Fibroblast of lung (primary cell): ENCODE data around the gene MORN1.

Source experiments
- EZH2 ChIP-seq: IDR thresholded peaks from 2 replicates; pipeline ENCODE4 v1.5.1; 2012; ENCODE audit warnings: low read length, control low read depth, mild to moderate bottlenecking; ENCODE audit errors: missing control alignments
- TF ChIP-seq, protein P1 (sequence below), 2 donors: IDR thresholded peaks in 1 of 2; conservative IDR thresholded peaks in 1 of 2; 1 replicate in 1 of 2; 2 replicates in 1 of 2; pipeline ENCODE4 v1.5.1; 2011 to 2012; ENCODE audit warnings: low read length in 2 of 2, control low read depth in 1 of 2, inconsistent platforms in 1 of 2, low read depth in 1 of 2, mild to moderate bottlenecking in 1 of 2

DNA sequence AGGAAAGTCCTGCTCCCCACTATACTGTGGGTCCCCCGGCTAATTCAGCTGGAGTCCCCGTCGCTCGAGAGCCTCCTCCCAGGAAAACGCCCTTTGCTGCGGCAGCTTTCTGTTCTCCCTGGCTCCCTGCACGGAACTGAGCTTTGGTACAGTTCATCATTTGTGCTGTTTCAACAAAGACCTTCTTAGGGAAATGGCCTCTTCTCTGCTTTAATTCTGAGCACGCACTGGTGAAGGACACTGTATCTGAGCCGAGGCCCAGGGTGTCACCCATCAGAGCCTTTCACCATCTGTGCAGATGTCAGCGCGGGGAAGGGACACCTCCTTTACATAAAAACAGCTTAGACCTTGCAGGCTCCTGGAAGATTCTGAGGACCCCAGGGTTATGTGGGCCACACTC is 34.5 kb upstream of the MORN1 start:
- TF ChIP-seq, protein P1, sequence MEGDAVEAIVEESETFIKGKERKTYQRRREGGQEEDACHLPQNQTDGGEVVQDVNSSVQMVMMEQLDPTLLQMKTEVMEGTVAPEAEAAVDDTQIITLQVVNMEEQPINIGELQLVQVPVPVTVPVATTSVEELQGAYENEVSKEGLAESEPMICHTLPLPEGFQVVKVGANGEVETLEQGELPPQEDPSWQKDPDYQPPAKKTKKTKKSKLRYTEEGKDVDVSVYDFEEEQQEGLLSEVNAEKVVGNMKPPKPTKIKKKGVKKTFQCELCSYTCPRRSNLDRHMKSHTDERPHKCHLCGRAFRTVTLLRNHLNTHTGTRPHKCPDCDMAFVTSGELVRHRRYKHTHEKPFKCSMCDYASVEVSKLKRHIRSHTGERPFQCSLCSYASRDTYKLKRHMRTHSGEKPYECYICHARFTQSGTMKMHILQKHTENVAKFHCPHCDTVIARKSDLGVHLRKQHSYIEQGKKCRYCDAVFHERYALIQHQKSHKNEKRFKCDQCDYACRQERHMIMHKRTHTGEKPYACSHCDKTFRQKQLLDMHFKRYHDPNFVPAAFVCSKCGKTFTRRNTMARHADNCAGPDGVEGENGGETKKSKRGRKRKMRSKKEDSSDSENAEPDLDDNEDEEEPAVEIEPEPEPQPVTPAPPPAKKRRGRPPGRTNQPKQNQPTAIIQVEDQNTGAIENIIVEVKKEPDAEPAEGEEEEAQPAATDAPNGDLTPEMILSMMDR (conservative IDR thresholded peaks at IDR 0.05 in 1 of 2, IDR thresholded peaks at IDR 0.05 in 1 of 2; ENCODE audit: low read depth in 1 of 2, low read length in 2 of 2), result no peak
- no peak for TF ChIP-seq EZH2
